ENCODE data around the gene GFRA1.

GFRA1 gene

GRCh38 chr10:116088985-116089384 lies 184.0 kb downstream of the GFRA1 start:
- no peaks in the 10 kb centered on the region for H3K4me1 ChIP-seq (ENCODE audit: insufficient read depth, poor library complexity, severe bottlenecking)
- no peak for ATAC-seq (ENCODE audit: low read depth)

GRCh38 chr10:116085323-116085722 lies 187.7 kb downstream of the GFRA1 start:
- no peaks in the 10 kb centered on the region for H3K9me3 ChIP-seq (ENCODE audit: severe bottlenecking)
- H3K27ac ChIP-seq (ENCODE audit: poor library complexity, severe bottlenecking) = no peak overlapping the region
- no peak overlapping the region for H3K4me3 ChIP-seq (ENCODE audit: severe bottlenecking)
- DNase-seq (ENCODE audit: low spot score) = no peak
- no peak for ATAC-seq (ENCODE audit: low read depth)
- no peaks in the 10 kb centered on the region for H3K27me3 ChIP-seq (ENCODE audit: insufficient read depth, poor library complexity, severe bottlenecking)
- H3K4me1 ChIP-seq (ENCODE audit: insufficient read depth, poor library complexity, severe bottlenecking) = no peaks in the 10 kb centered on the region
- H3K36me3 ChIP-seq (ENCODE audit: low read depth) = no peaks in the 10 kb centered on the region
- TF ChIP-seq, protein P1, sequence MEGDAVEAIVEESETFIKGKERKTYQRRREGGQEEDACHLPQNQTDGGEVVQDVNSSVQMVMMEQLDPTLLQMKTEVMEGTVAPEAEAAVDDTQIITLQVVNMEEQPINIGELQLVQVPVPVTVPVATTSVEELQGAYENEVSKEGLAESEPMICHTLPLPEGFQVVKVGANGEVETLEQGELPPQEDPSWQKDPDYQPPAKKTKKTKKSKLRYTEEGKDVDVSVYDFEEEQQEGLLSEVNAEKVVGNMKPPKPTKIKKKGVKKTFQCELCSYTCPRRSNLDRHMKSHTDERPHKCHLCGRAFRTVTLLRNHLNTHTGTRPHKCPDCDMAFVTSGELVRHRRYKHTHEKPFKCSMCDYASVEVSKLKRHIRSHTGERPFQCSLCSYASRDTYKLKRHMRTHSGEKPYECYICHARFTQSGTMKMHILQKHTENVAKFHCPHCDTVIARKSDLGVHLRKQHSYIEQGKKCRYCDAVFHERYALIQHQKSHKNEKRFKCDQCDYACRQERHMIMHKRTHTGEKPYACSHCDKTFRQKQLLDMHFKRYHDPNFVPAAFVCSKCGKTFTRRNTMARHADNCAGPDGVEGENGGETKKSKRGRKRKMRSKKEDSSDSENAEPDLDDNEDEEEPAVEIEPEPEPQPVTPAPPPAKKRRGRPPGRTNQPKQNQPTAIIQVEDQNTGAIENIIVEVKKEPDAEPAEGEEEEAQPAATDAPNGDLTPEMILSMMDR (IDR thresholded peaks at IDR 0.05; ENCODE audit: poor library complexity, severe bottlenecking) = no peak

More at GRCh38 chr10:116088985-116089384, 184.0 kb downstream of the GFRA1 start:
- no peaks in the 10 kb centered on the region for H3K36me3 ChIP-seq (ENCODE audit: low read depth)
- TF ChIP-seq, protein P1 (IDR thresholded peaks at IDR 0.05; ENCODE audit: poor library complexity, severe bottlenecking) = no peak
- no peak overlapping the region for H3K4me3 ChIP-seq (ENCODE audit: severe bottlenecking)
- no peaks in the 10 kb centered on the region for H3K9me3 ChIP-seq (ENCODE audit: severe bottlenecking)
- H3K27me3 ChIP-seq (ENCODE audit: insufficient read depth, poor library complexity, severe bottlenecking) = no peaks in the 10 kb centered on the region
- H3K27ac ChIP-seq (ENCODE audit: poor library complexity, severe bottlenecking) = no peak overlapping the region
- DNase-seq (ENCODE audit: low spot score) = no peak

DNA sequence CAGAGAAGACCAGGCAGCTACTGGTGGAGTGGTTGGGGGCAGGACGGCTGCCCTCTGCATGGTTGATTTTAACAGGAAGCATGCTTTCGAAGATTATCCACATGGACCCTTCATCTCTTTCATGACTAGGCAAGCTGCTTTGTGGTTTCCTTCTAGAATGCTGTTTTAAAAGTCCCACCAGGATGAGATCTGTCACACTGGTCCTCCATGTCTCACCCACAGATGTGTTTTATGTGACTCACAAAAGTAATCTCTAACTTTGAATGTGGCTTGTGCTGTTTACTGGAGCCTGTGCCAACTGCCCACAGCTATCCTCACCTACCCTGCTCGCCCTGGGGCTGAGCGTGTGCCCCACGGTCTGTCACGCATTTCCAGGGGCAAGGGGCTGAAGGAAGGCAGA lies 188.8 kb downstream of the GFRA1 start:
- TF ChIP-seq, protein P1 (IDR thresholded peaks at IDR 0.05; ENCODE audit: poor library complexity, severe bottlenecking) = no peak
- H3K27ac ChIP-seq (ENCODE audit: poor library complexity, severe bottlenecking) = no peak overlapping the region
- DNase-seq (ENCODE audit: low spot score) = no peak

DNA sequence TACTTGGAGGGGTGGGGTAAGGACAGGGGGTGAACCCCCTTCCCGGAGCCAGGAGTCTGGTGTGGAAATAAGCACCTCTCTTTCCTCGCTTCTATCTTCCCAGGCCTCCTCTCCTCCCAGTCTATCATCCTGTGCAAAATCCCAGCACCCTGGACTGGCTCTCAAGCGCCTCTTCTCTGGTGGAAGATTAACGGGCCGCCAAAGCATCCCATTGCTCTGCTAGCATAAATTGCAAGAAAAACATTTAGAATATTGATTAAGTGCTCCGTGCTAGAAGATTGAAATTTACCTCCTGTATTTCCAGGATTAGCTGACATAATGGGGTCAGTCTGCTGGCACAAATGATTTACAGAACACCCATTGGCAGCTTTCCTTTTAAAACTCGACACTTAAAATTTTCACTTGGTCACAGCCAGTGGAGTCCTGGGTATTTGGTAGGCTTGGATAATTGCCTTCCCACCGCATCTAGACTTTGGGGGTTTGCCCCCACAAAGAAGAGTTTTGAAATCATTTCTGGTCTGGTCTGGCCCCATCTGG lies 189.7 kb downstream of the GFRA1 start:
- ATAC-seq (ENCODE audit: low read depth) = no peak
- H3K4me1 ChIP-seq (ENCODE audit: insufficient read depth, poor library complexity, severe bottlenecking) = no peaks in the 10 kb centered on the region
- no peaks in the 10 kb centered on the region for H3K36me3 ChIP-seq (ENCODE audit: low read depth)
- no peak for DNase-seq (ENCODE audit: low spot score)
- H3K27ac ChIP-seq (ENCODE audit: poor library complexity, severe bottlenecking) = no peak overlapping the region
- no peaks in the 10 kb centered on the region for H3K27me3 ChIP-seq (ENCODE audit: insufficient read depth, poor library complexity, severe bottlenecking)
- H3K4me3 ChIP-seq (ENCODE audit: severe bottlenecking) = no peak overlapping the region
- TF ChIP-seq, protein P1 (IDR thresholded peaks at IDR 0.05; ENCODE audit: poor library complexity, severe bottlenecking) = no peak
- H3K9me3 ChIP-seq (ENCODE audit: severe bottlenecking) = no peaks in the 10 kb centered on the region

More for the DNA sequence above, 188.8 kb downstream of the GFRA1 start:
- H3K27me3 ChIP-seq (ENCODE audit: insufficient read depth, poor library complexity, severe bottlenecking) = no peaks in the 10 kb centered on the region
- H3K9me3 ChIP-seq (ENCODE audit: severe bottlenecking) = no peaks in the 10 kb centered on the region
- no peaks in the 10 kb centered on the region for H3K4me1 ChIP-seq (ENCODE audit: insufficient read depth, poor library complexity, severe bottlenecking)
- no peak for ATAC-seq (ENCODE audit: low read depth)
- no peaks in the 10 kb centered on the region for H3K36me3 ChIP-seq (ENCODE audit: low read depth)
- no peak overlapping the region for H3K4me3 ChIP-seq (ENCODE audit: severe bottlenecking)

DNA sequence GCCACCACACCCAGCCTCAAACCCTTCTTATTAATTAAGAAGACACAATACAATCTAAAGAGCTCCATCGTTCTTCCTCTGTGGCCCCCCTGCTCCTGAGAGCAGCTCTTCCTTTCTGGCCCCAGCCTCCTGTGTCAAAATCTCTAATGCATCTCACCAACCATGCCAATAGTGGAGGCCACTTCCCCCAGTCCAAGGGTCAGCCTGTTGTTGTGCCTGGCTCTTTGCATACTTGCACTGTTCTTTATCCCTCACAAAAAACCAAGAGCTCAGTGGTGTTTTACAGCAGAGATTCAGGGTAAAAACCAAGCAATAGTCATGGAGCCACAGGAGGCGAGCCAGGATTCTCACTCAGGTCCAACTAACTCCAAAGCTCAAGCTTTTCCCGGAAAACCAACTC lies 190.2 kb downstream of the GFRA1 start:
- no peak for DNase-seq (ENCODE audit: low spot score)
- TF ChIP-seq, protein P1 (IDR thresholded peaks at IDR 0.05; ENCODE audit: poor library complexity, severe bottlenecking) = no peak
- Histone ChIP-seq H3K4me1 (ENCODE audit: insufficient read depth, poor library complexity, severe bottlenecking) (no peaks in the 10 kb centered on the region), H3K36me3 (ENCODE audit: low read depth) (no peaks in the 10 kb centered on the region), H3K27me3 (ENCODE audit: insufficient read depth, poor library complexity, severe bottlenecking) (no peaks in the 10 kb centered on the region), H3K9me3 (ENCODE audit: severe bottlenecking) (no peaks in the 10 kb centered on the region), H3K27ac (ENCODE audit: poor library complexity, severe bottlenecking) (no peak overlapping the region), H3K4me3 (ENCODE audit: severe bottlenecking) (no peak overlapping the region)
- no peak for ATAC-seq (ENCODE audit: low read depth)
